ENCODE results near the gene GOLIM4. TPM values are rescaled to one million over a fixed set of nuclear protein-coding genes. Genes with fewer than 3 reads are reported as not detected.

Gene GOLIM4
- total and polyA plus RNA-seq, 4 donors: 17.9 to 47.9 (median 32.7) TPM

DNA sequence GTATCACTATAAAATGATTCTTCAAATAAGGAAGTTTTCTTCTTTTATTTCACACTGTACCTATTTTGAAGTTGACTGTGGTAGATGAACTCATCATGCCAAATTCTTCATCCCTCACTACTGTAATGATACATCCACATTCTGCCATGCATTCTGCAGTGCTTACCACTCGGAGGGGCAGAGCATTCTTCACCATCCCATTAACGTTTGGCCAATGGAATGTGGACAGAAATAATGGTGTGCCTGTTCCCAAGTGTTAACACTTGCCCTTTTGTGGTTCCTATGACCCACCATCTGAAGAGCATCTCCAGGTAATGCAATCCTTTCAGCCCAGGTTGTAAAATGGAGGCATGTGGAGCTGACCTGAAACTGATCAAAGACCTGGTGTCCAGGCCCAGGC, 18.6 kb downstream of the GOLIM4 start (continued):
- TF ChIP-seq GABPA (IDR thresholded peaks at IDR 0.05 in 1 of 2, conservative IDR thresholded peaks at IDR 0.05 in 1 of 2): no peak

DNA sequence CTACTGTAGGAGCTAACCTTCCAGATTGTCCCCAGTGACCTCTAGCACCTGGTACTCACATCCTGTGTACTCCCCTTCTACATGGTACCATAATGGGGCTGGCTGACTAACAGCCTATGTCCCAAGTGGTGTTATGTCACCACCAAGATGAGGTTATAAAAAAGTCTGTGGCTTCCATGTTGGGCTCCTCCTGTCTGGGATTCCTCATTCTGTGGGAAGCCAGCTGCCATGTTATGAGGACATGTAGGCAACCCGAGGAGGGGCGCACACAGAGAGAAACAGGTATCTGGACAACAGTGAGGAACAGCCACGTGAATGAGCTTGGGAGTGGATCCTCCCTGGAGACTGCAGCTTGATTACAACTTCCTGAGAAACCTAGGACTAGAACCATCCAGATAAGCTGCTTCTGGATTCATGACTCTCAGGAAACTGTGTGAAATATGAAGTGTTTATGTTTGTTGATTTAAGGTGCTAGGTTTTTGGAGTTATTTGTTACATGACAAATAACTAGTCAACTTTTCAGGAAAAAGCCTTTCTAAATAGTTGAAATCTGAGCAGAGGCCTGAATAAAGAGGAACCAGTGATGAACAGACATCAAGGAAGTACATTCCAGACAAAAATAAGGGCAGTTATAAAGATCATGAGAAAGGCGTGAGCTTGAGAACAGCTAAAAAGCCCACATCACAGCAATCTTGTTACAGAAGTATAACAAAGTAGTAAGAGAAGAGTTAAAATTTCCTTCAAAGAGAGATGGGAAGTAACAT, 21.7 kb downstream of the GOLIM4 start:
- TF ChIP-seq HNF4A (conservative IDR thresholded peaks at IDR 0.05): no peak
- Histone ChIP-seq H3K36me3 (ENCODE audit: control insufficient read depth in 4 of 4, insufficient read depth in 3 of 4, low read depth in 1 of 4, low read length in 3 of 4) (no peaks in the 10 kb centered on the region), H3K27ac (ENCODE audit: low read depth in 1 of 2, low read length in 2 of 2) (no peak overlapping the region), H3K4me1 (ENCODE audit: control insufficient read depth in 4 of 4, insufficient read depth in 4 of 4, low read length in 3 of 4) (no peaks in the 10 kb centered on the region), H3K27me3 (ENCODE audit: control insufficient read depth in 4 of 4, insufficient read depth in 4 of 4, low read length in 3 of 4) (no peaks in the 10 kb centered on the region), H3K4me3 (ENCODE audit: low read depth in 1 of 3, low read length in 3 of 3) (no peak overlapping the region), H3K9me3 (ENCODE audit: control insufficient read depth in 4 of 4, low read length in 3 of 4) (no peaks in the 10 kb centered on the region), H3K9ac (ENCODE audit: low read depth in 1 of 2, low read length in 2 of 2) (no peak overlapping the region)
- no peak for DNase-seq (ENCODE audit: low spot score)
- whole genome bisulfite sequencing: 88% methylated on average over 4 of the region's 4 CpGs

DNA sequence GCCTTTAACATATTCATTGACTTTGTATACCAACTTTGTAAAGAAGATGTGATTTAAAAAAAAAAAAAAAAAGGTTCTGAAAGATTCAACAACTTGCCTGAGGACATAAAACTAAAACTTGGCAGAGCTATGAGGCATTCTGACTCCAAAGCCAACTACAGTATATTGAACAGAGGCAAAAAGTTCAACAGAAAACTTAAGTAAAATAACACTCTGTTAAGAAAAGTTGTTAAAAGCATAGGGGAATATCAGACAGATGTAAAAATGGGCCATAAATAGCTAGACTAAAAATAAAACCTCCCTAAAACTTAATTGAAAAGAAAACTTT, 23.4 kb downstream of the GOLIM4 start:
- DNase-seq (ENCODE audit: low spot score): no peak
- TF ChIP-seq YY1 (IDR thresholded peaks at IDR 0.05): no peak
- TF ChIP-seq HNF4A (conservative IDR thresholded peaks at IDR 0.05): no peak
- TF ChIP-seq, protein P1, sequence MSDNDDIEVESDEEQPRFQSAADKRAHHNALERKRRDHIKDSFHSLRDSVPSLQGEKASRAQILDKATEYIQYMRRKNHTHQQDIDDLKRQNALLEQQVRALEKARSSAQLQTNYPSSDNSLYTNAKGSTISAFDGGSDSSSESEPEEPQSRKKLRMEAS (IDR thresholded peaks at IDR 0.05): no peak
- no peak for TF ChIP-seq EGR1 (IDR thresholded peaks at IDR 0.05; ENCODE audit: low read depth in 2 of 2)
- no peak for TF ChIP-seq JUND (IDR thresholded peaks at IDR 0.05)
- no peak for TF ChIP-seq ZBTB33 (IDR thresholded peaks at IDR 0.05)
- TF ChIP-seq CTCF (IDR thresholded peaks at IDR 0.05; ENCODE audit: low read depth, low read length, missing input control): no peak
- no peak for TF ChIP-seq TAF1 (conservative IDR thresholded peaks at IDR 0.05)
- TF ChIP-seq, protein P2, sequence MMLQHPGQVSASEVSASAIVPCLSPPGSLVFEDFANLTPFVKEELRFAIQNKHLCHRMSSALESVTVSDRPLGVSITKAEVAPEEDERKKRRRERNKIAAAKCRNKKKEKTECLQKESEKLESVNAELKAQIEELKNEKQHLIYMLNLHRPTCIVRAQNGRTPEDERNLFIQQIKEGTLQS (IDR thresholded peaks at IDR 0.05): no peak
- no peak for TF ChIP-seq HNF4G (IDR thresholded peaks at IDR 0.05)
- TF ChIP-seq RXRA (IDR thresholded peaks at IDR 0.05): no peak
- TF ChIP-seq GABPA (IDR thresholded peaks at IDR 0.05 in 1 of 2, conservative IDR thresholded peaks at IDR 0.05 in 1 of 2): no peak
- no peak for TF ChIP-seq FOXA1 (IDR thresholded peaks at IDR 0.05)
- no peak for TF ChIP-seq SP1 (IDR thresholded peaks at IDR 0.05)
- TF ChIP-seq FOXA2 (IDR thresholded peaks at IDR 0.05): no peak
- TF ChIP-seq, protein P3, sequence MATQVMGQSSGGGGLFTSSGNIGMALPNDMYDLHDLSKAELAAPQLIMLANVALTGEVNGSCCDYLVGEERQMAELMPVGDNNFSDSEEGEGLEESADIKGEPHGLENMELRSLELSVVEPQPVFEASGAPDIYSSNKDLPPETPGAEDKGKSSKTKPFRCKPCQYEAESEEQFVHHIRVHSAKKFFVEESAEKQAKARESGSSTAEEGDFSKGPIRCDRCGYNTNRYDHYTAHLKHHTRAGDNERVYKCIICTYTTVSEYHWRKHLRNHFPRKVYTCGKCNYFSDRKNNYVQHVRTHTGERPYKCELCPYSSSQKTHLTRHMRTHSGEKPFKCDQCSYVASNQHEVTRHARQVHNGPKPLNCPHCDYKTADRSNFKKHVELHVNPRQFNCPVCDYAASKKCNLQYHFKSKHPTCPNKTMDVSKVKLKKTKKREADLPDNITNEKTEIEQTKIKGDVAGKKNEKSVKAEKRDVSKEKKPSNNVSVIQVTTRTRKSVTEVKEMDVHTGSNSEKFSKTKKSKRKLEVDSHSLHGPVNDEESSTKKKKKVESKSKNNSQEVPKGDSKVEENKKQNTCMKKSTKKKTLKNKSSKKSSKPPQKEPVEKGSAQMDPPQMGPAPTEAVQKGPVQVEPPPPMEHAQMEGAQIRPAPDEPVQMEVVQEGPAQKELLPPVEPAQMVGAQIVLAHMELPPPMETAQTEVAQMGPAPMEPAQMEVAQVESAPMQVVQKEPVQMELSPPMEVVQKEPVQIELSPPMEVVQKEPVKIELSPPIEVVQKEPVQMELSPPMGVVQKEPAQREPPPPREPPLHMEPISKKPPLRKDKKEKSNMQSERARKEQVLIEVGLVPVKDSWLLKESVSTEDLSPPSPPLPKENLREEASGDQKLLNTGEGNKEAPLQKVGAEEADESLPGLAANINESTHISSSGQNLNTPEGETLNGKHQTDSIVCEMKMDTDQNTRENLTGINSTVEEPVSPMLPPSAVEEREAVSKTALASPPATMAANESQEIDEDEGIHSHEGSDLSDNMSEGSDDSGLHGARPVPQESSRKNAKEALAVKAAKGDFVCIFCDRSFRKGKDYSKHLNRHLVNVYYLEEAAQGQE (IDR thresholded peaks at IDR 0.05): no peak
- TF ChIP-seq NR2F2 (IDR thresholded peaks at IDR 0.05): no peak
- TF ChIP-seq RAD21 (IDR thresholded peaks at IDR 0.05): no peak

More for the DNA sequence above, 23.4 kb downstream of the GOLIM4 start:
- H3K9ac ChIP-seq (ENCODE audit: low read depth in 1 of 2, low read length in 2 of 2): no peak overlapping the region
- no peaks in the 10 kb centered on the region for H3K36me3 ChIP-seq (ENCODE audit: control insufficient read depth in 4 of 4, insufficient read depth in 3 of 4, low read depth in 1 of 4, low read length in 3 of 4)
- no peaks in the 10 kb centered on the region for H3K4me1 ChIP-seq (ENCODE audit: control insufficient read depth in 4 of 4, insufficient read depth in 4 of 4, low read length in 3 of 4)
- no peak overlapping the region for H3K27ac ChIP-seq (ENCODE audit: low read depth in 1 of 2, low read length in 2 of 2)
- no peaks in the 10 kb centered on the region for H3K27me3 ChIP-seq (ENCODE audit: control insufficient read depth in 4 of 4, insufficient read depth in 4 of 4, low read length in 3 of 4)
- no peaks in the 10 kb centered on the region for H3K9me3 ChIP-seq (ENCODE audit: control insufficient read depth in 4 of 4, low read length in 3 of 4)
- no peak overlapping the region for H3K4me3 ChIP-seq (ENCODE audit: low read depth in 1 of 3, low read length in 3 of 3)

Data from liver (tissue), 9 donors.